KBM-7 (cell line): ENCODE measurements around the gene CEP97.
"Not testable (repeated sequence)": the region's sequence is repeated elsewhere in the genome, so short reads cannot be mapped to it uniquely, and the experiment has no call there.

Experiments
- DNase-seq: peaks from one replicate; pipeline ENCODE4 v3.0.0-alpha.2; 2015
- in situ Hi-C: fragments of 300-500 bp; cut with MboI; formaldehyde crosslinking; loops from 2 replicates; pipeline ENCODE4 v1.14.3; 2020; ENCODE audit warnings: low sequenced_read_pairs, low pct_unique_long_range_greater_than_20kb, mixed read lengths

CEP97 gene

DNA sequence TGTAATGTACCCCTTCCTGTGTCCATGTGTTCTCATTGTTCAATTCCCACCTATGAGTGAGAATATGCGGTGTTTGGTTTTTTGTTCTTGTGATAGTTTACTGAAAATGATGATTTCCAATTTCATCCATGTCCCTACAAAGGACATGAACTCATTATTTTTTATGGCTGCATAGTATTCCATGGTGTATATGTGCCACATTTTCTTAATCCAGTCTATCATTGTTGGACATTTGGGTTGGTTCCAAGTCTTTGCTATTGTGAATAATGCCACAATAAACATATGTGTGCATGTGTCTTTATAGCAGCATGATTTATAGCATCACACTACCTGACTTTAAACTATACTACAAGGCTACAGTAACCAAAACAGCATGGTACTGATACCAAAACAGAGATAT, 21.5 kb downstream of the CEP97 start:
- DNase-seq, in situ Hi-C loops: not testable (repeated sequence)

DNA sequence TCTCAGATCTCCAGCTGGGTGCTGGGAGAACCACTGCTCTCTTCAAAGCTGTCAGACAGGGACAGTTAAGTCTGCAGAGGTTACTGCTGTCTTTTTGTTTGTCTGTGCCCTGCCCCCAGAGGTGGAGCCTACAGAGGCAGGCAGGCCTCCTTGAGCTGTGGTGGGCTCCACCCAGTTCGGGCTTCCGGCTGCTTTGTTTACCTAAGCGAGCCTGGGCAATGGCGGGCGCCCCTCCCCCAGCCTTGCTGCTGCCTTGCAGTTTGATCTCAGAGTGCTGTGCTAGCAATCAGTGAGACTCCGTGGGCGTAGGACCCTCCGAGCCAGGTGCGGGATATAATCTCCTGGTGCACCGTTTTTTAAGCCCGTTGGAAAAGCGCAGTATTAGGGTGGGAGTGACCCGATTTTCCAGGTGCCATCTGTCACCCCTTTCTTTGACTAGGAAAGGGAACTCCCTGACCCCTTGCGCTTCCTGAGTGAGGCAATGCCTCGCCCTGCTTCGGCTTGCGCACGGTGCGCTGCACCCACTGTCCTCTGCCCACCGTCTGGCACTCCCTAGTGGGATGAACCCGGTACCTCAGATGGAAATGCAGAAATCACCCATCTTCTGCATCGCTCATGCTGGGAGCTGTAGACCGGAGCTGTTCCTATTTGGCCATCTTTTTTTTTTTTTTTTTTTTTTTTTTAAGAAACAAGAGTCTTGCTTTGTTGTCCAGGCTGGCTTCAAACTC, 29.1 kb downstream of the CEP97 start:
- in situ Hi-C loops = not testable (repeated sequence)

DNA sequence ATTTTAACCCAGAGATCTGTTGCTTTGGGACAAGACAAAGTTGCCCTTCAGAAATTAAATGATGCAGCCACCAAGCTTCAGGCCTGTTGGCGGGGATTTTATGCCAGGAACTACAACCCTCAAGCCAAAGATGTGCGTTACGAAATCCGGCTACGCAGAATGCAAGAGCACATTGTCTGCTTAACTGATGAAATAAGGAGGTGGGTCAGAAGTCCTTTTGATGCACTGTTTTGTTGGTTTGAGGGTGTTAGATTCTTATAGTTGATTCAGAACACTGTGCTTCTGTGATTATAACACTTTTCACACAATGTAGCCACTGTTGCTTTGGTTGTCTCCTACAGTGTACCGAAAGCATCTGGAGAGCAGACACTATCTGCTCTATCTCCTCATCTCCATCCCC, 33.8 kb downstream of the CEP97 start:
- in situ Hi-C loops = no loop called here
- no peak for DNase-seq

More for the DNA sequence above, 29.1 kb downstream of the CEP97 start:
- not testable (repeated sequence) for DNase-seq

DNA sequence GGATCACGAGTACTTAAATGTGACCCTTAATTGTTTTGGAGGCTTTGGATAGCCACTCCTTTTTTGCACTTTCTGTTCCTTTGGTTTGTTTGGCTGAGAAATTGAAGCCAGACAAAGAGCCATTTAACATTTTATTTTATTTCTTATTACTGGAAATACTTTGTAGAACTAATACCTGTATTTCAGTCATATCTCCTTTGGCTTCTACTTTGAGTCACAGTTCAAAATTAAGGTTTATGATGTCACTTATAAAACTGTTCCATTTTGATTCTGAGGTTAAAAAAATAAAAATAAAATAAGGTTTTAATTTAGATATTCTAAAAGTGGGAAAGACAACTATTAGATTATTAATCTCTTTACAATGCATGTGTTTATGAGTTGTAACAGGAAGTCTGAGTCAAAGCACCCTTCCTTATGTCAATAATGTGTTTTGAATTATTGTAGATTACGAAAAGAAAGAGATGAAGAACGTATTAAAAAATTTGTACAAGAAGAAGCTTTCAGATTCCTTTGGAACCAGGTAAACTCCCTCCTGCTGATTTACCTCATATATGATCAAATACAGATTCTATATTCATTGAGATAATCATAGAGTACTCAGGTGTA, 37.7 kb downstream of the CEP97 start:
- no peak for DNase-seq
- in situ Hi-C loops = no loop called here

DNA sequence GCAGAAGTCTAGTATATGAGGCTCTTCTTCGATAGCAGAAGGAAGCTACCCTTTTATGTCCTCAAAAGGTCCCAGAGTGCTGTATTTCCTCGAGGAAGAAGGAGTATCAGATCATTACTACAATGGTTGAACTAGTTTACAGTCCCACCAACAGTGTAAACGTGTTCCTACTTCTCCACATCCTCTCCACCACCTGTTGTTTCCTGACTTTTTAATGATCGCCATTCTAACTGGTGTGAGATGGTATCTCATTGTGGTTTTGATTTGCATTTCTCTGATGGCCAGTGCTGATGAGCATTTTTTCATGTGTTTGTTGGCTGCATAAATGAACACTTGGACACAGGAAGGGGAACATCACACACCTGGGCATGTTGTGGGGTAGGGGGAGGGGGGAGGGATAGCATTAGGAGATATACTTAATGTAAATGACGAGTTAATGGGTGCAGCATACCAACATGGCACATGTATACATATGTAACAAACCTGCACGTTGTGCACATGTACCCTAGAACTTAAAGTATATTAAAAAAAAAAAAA, 53.4 kb downstream of the CEP97 start:
- in situ Hi-C loops = not testable (repeated sequence)
- DNase-seq = peak; percentile 11

DNA sequence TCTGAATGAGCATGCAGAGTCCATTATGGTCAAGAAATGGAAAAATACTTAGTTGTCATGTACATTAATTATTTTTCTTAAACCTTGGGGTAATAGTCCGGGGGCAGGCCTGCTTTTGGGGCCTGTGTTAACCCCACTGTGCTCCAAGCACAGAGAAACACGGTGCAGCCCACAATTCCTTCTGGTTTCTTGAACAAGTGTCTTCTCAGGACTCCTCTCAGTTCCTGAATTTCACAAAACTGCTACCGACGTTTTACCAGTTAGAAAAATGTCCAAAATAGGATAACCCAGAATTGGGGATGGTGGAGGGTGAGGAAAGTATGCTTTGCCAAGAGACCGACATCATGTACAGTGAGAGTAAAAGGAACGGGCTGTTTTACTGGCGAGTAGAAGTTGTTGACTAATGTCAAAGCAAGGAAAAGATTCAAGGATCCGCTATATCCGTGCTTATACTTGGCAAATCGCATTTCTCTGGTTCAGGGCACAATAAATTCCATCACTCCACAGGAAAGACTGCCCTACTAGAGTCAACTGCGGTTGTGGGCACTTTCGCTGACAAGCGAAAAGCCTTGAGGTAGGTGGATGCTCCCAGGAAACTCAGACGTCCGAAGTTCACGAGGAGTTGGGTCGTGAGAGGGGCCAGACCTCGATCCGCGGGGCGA, 54.1 kb downstream of the CEP97 start:
- no peak for DNase-seq
- in situ Hi-C loops = no loop called here

DNA sequence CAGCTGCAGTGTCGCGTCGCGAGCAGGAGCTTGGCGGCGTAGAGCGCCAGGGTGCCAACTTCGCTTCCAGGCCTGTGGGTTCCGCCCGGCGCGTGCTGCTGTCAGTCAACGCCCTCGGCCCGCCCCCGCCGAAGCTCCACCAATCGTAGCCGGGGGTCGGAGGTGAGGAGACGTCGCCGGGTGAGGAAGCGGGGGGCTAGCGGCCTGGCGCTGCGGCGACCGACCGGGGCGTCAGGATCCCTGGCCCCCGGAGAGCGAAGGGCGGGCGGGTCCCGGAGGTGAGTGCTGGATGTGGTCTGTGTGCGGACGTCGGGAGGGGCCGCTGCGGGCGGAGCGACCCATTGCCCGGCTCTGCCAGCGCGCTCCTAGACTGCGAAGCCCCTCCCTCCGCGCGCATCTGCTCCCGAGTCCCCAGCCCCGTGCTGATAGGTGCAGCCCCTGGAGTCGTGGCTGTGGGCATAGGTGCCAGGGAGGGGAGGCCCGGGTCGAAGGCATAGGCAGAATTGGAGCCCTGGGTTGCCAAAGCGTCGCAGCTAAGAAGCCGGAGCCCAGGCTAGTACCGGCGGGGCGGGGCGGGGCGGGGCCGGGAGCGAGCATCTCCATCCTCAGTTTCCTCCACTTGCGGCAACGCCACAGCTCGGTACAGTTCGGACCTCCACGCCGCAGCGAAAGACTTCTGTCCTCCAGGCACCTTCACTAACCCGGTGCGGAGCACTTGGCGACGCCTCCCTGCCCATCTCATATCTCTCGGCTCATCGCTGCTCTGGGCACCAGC, 54.8 kb downstream of the CEP97 start, which contains the start of gene NXPE3:
TSS of gene NXPE3 (plus strand) at position 165 of the 775 bp plus-strand sequence. CDS start 6,386 bp downstream, outside the sequence.
- DNase-seq = peak; percentile 91
- in situ Hi-C loops = no loop called here

DNA sequence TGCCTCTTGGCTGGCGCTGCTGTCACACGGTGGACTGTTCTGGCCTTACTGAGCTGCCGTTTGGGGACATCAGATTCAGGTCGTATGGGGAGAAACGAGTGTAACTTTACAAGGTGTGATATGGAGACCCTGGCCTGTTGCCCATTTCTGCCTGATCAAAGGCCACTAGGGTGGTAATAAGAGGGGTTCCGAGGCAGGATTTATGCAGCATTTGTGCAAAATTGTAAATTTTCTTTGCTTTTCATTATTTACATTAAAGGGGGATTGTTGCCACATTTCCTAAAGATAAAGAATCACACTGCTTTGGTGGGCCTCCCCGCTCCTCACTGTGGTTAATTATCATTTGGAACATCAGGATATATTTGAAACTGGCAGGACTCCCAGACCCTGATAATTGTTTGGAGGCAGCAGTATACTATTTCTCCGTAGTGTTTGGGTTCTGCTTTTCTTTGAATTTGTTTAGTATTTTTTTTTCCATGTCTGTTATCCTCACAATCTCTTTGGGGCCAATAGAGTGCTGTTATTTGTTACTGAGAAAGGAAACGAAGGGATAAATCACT, 55.5 kb downstream of the CEP97 start:
- DNase-seq = peak; percentile 11
- in situ Hi-C loops = no loop called here

DNA sequence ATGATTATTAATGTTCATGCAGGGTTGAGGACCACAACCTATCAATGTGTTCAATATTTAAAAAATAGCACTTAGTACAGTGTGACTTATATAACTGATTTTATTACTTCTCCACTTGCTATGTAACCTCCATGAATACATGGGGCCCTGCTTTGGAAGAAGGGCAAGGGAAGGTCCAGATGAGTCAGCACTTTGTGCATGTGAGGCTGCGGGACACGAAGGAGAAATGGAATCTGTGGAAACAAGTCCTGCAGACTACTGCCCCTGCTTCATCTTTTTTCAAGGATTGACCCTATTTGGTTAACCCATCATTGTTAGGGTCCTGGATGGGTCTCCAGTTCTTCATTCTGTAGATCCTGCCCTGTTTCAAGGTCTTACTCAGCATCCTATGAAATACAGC, 56.2 kb downstream of the CEP97 start:
- in situ Hi-C loops = no loop called here
- no peak for DNase-seq

DNA sequence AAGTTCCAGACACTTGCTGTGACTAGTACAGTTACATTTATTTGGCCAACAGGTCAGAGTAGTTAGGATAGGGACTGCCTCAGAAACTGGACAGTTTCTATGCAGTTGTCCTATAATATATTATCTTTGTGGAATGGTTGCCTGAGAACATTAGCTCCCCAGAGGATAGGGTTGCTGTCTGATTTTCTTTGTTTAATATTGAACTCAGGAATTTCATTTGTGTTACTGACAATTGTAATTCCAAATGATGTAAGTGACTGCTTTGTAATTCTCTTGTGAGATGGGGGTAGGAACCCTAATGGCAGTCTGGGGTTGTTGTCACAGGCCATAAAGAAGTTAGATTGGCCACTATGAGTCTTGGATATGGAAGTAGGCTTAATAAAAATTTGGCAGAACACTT, 56.8 kb downstream of the CEP97 start:
- no peak for DNase-seq
- in situ Hi-C loops = no loop called here

DNA sequence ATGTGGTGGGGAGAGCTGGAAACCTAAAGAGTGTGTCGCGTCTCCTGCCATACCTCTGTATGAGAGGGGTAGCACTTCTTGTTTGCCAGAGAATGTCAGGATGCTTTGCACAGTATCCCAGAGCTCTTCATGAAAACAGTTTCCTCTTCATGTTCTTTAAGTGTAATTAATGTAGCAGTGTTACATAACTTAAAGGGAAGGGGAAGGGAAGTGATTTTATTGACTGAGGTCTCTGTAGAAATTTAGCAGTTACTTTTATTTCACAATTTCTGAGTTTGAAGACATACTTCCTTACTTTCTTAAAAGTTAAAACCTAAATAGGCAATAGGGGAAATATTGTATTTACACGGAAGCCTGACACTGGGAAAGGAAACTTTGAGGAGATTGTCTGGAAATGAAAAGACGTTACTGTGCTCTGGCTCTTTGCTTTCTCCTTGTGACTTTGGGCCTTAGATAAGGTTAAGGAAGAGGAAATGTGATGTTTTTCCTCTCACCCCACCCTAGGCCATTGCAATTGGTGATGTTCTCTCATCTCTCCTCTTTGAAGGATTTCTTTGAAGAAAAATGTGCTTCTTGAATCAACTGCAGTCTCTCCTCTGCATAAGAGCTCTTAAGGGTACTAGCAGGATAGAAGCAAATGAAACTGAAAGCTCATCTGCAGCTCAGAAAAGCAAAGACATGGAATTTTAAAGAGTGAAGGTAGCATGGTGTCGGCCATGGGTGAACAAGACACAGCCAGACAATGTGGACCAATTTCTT, 60.6 kb downstream of the CEP97 start:
- peak; percentile 14 for DNase-seq

DNA sequence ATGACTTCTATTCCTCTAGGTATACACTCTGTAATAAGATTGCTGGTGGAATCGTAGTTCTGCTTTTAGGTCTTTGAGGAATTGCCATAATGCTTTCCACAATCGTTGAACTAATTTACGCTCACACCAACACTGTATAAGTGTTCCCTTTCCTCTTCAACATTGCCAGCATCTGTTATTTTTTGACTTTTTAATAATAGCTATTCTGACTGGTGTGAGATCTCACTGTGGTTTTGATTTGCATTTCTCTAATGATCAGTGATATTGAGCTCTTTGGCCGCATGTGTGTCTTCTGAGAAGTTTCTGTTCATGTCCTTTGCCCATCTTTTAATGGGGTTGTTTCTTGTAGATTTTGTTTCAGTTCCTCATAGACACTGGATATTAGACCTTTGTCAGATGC, 67.4 kb downstream of the CEP97 start:
- in situ Hi-C loops = no loop called here
- no peak for DNase-seq

More for the DNA sequence above, 60.6 kb downstream of the CEP97 start:
- in situ Hi-C loops = no loop called here

DNA sequence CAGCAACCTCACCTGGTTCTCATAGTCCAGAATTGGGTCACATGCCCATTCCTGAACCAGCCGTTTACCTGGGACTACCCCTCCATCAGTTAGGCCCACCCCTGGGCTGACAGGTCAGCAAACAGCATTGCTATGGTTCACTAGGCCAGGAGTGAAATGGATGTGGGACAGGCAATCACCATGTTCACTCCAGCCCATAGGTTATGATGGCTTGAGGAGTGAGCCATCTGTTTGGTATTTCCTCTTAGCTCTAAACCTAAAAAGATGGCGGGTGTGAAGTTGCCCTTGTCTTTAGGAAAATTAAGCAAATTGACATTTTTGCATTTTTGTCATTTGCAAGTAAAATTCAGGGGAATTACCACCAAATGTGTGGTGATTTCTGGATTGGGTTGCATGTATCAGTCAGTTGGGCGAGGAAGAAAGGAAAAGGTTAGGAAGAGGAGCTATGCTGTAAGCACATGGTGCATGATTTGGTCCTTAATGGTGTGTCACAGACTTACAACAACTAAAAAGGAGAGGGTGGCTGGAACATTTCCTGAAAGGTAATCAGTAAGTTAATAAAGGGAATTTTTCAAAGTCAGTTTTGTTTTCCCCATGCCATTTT, 71.8 kb downstream of the CEP97 start:
- in situ Hi-C loops = no loop called here
- DNase-seq = no peak

DNA sequence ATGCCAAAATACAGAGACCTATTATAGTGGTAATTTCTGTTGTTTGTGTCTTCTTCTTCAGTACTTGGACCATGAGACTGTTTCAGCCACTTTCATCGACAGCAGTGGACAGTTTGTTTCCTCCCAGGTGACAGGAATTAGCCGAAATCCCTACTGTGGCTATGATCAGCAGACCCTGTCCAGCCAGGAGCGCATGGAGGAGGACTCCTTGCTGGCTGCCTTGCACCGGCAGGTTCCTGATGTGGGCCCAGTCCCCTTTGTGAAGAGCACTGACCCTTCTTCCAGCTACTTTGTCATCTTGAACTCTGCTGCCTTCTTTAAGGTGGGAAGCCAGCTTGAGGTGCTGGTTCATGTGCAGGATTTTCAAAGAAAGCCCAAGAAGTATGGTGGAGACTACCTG, 76.8 kb downstream of the CEP97 start:
- no peak for DNase-seq
- in situ Hi-C loops = no loop called here

DNA sequence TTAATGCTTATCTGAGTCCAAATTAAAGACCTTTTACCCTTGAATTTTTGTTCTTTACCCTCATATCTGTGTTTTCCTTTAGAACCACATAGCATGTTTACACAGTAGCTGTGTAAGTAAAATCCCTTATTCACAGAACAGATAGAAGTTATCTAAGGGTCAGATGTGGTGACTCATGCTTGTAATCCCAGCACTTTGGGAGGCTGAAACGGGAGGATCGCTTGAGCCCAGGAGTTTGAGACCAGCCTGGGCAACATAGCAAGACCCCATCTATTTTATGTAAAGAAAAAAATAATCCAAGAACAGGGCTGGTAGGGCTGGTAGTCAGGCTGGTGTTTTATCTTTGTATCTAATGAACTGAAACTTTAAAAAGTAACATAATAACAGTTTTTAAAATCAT, 77.8 kb downstream of the CEP97 start:
- in situ Hi-C loops = no loop called here

DNA sequence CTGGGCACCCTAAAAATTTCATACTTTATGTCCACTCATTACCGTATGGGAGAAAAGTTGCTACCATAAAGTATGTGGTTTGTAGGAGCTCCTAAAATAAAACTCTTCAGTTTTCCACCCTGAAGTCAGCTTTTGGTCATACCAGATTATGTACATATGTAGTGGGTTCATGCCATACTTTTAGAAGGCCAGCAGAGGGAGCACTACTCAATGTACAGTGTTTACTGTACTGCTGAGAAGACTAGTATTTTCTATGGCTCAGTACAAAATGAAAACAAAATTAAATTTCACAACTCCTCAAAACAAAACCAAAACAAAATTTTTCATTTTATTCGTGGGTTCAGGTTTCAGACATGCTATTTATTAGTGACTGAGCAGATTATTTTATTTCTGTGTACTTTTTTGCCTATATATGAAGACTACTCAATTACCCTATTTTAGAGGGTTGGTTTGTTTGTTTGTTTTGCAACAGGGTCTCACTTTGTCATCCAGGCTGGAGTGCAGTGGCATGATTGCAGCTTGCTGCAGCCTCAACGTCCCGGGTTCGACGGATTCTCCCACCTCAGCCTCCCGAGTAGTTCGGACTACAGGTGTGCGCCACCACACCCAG, 78.9 kb downstream of the CEP97 start:
- peak; percentile 49 for DNase-seq
- in situ Hi-C loops = no loop called here

More for the DNA sequence above, 77.8 kb downstream of the CEP97 start:
- no peak for DNase-seq

DNA sequence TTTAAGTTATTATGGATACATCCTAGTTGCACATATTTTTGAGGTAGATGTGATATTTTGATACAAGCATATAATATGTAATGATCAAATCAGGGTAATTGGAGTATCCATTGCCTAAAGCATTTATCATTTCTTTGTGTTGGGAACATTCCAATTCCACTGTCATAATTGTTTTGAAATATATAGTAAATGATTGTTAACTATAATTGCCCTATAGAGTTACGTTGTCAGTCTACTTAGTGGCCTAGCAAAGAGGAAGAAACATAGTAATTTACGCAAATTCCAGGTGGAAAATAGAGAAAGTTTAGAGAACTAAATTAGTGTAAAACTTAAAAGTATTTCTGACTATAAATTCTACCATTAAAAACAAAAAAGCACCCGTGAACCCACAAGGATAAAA, 79.5 kb downstream of the CEP97 start:
- DNase-seq = no peak
- in situ Hi-C loops = no loop called here

DNA sequence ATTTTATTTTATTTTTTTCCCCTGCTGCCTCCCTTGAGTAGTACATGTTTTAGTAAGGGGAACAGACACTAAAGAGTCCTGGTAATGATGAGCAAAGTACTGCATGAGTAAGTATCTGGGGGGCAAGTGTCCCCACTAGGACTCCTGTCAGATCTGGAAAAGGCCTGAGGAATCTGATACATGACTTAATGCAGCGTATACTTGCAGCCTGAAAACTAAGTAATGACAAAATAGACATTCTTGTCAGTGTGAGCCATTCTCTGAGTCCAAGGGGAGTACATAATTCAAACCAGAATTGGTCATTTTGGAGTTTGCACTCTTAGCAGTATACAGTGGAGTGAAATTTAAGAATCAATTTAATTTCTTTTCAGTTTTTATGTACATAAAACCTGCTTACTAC, 82.1 kb downstream of the CEP97 start:
- in situ Hi-C loops = no loop called here
- DNase-seq = no peak
